GM23338 (cell line): ENCODE measurements around the gene GOSR2.

Experiments used
- CREB1 ChIP-seq: fragments of 250-450 bp; sonication (Bioruptor Pico); IDR thresholded peaks from 2 replicates; pipeline ENCODE4 v1.5.0; 2020; ENCODE audit warnings: low read depth, mild to moderate bottlenecking, moderate library complexity
- EZH2 ChIP-seq: fragments of 200-600 bp; sonication (generic); IDR thresholded peaks from one replicate; pipeline ENCODE4 v1.8.0; 2017; ENCODE audit warnings: antibody characterized with exemption, mild to moderate bottlenecking, low read depth; ENCODE audit not compliant: unreplicated experiment
- EZH2phosphoT487 ChIP-seq: fragments of 200-600 bp; sonication (generic); IDR thresholded peaks from one replicate; pipeline ENCODE4 v1.8.1; 2018; ENCODE audit warnings: antibody characterized with exemption; ENCODE audit not compliant: unreplicated experiment
- JUNB ChIP-seq: IDR thresholded peaks from one replicate; pipeline ENCODE4 v1.6.1; 2016; ENCODE audit warnings: antibody characterized with exemption; ENCODE audit not compliant: unreplicated experiment
- POLR2AphosphoS5 ChIP-seq: IDR thresholded peaks from 2 replicates; pipeline ENCODE4 v1.6.1; 2016; ENCODE audit warnings: antibody characterized with exemption, low read depth
- TF ChIP-seq, protein P1 (sequence below), 2 experiments: fragments of 200-600 bp in 1 of 2; sonication (generic) in 1 of 2; conservative IDR thresholded peaks; 2 replicates each; pipeline versions ENCODE4 v1.5.1 to v1.6.1; 2016 to 2017; ENCODE audit warnings: antibody characterized with exemption in 2 of 2, low read depth in 2 of 2, mild to moderate bottlenecking in 2 of 2, moderate library complexity in 1 of 2
- TF ChIP-seq, protein P2 (sequence below): IDR thresholded peaks from 2 replicates; pipeline ENCODE4 v1.6.1; 2016; ENCODE audit warnings: antibody characterized with exemption
- TF ChIP-seq, protein P3 (sequence below): IDR thresholded peaks from one replicate; pipeline ENCODE4 v1.6.1; 2018; ENCODE audit warnings: antibody characterized with exemption; ENCODE audit not compliant: unreplicated experiment

DNA sequence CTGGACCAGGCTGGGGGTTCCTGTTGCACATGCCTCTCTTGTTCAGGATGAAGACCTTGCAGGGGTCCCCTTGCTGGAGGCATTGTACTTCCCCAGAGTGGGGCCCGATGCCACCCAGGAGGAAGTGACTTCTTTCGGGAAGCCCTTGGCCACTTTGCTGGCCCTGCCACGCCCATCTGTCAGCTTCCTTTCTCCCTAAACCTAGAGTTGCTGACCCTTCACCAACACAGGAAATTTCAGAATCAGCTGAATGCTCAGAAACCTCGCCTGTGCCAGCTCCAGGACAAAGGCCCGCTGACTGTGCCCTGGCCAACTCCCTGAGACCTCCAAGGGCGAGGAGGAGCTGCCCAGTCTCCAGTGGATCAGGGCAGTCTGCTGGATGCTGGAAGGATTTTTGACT, 44.9 kb upstream of the GOSR2 start:
- TF ChIP-seq, protein P1, sequence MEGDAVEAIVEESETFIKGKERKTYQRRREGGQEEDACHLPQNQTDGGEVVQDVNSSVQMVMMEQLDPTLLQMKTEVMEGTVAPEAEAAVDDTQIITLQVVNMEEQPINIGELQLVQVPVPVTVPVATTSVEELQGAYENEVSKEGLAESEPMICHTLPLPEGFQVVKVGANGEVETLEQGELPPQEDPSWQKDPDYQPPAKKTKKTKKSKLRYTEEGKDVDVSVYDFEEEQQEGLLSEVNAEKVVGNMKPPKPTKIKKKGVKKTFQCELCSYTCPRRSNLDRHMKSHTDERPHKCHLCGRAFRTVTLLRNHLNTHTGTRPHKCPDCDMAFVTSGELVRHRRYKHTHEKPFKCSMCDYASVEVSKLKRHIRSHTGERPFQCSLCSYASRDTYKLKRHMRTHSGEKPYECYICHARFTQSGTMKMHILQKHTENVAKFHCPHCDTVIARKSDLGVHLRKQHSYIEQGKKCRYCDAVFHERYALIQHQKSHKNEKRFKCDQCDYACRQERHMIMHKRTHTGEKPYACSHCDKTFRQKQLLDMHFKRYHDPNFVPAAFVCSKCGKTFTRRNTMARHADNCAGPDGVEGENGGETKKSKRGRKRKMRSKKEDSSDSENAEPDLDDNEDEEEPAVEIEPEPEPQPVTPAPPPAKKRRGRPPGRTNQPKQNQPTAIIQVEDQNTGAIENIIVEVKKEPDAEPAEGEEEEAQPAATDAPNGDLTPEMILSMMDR (conservative IDR thresholded peaks at IDR 0.05; ENCODE audit: low read depth in 2 of 2) = no peak
- TF ChIP-seq CREB1 (CRISPR knock-in tag) (no peak), EZH2 (no peak), POLR2AphosphoS5 (no peak), JUNB (no peak), EZH2phosphoT487 (no peak)
- TF ChIP-seq, protein P2, sequence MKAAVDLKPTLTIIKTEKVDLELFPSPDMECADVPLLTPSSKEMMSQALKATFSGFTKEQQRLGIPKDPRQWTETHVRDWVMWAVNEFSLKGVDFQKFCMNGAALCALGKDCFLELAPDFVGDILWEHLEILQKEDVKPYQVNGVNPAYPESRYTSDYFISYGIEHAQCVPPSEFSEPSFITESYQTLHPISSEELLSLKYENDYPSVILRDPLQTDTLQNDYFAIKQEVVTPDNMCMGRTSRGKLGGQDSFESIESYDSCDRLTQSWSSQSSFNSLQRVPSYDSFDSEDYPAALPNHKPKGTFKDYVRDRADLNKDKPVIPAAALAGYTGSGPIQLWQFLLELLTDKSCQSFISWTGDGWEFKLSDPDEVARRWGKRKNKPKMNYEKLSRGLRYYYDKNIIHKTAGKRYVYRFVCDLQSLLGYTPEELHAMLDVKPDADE = no peak
- TF ChIP-seq, protein P3, sequence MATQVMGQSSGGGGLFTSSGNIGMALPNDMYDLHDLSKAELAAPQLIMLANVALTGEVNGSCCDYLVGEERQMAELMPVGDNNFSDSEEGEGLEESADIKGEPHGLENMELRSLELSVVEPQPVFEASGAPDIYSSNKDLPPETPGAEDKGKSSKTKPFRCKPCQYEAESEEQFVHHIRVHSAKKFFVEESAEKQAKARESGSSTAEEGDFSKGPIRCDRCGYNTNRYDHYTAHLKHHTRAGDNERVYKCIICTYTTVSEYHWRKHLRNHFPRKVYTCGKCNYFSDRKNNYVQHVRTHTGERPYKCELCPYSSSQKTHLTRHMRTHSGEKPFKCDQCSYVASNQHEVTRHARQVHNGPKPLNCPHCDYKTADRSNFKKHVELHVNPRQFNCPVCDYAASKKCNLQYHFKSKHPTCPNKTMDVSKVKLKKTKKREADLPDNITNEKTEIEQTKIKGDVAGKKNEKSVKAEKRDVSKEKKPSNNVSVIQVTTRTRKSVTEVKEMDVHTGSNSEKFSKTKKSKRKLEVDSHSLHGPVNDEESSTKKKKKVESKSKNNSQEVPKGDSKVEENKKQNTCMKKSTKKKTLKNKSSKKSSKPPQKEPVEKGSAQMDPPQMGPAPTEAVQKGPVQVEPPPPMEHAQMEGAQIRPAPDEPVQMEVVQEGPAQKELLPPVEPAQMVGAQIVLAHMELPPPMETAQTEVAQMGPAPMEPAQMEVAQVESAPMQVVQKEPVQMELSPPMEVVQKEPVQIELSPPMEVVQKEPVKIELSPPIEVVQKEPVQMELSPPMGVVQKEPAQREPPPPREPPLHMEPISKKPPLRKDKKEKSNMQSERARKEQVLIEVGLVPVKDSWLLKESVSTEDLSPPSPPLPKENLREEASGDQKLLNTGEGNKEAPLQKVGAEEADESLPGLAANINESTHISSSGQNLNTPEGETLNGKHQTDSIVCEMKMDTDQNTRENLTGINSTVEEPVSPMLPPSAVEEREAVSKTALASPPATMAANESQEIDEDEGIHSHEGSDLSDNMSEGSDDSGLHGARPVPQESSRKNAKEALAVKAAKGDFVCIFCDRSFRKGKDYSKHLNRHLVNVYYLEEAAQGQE = no peak
